Breast epithelium (tissue), 3 donors: Measurements from ENCODE around the gene COMP.

Experiments
- POLR2A ChIP-seq: fragments of 450-650 bp; IDR thresholded peaks from one replicate; pipeline ENCODE4 v1.6.1; 2016; ENCODE audit warnings: antibody characterized with exemption, mild to moderate bottlenecking, moderate library complexity
- POLR2AphosphoS5 ChIP-seq, 3 donors: sonication (generic); formaldehyde crosslinking; IDR thresholded peaks; one replicate each; pipeline ENCODE4 v1.6.1; 2017; ENCODE audit warnings: antibody characterized with exemption in 3 of 3
- TF ChIP-seq, protein P1 (sequence below), 3 donors: fragments of 450-650 bp; IDR thresholded peaks; one replicate each; pipeline ENCODE4 v1.5.1; 2016 to 2017; ENCODE audit warnings: antibody characterized with exemption in 3 of 3, mild to moderate bottlenecking in 3 of 3, moderate library complexity in 3 of 3

DNA sequence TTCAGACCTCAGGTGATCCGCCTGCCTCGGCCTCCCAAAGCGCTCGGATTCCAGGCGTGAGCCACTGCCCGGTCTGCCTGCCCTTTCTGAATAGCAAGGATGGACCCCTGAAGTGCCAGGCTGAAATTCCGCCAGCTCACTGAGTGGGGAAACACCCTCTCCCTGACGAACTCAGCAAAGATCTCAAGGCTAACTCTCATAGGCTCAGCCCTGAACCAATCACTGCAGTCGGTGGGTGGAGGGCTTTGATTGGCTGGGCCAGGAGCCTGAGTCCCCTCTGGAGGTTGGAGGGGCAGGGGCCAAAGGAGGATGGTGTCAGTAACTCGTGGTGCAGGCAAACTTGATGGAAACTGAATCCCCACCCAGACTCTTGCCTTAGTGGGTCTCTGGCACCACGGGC, 11.2 kb upstream of the COMP start:
- no peak for TF ChIP-seq POLR2A
- TF ChIP-seq, protein P1, sequence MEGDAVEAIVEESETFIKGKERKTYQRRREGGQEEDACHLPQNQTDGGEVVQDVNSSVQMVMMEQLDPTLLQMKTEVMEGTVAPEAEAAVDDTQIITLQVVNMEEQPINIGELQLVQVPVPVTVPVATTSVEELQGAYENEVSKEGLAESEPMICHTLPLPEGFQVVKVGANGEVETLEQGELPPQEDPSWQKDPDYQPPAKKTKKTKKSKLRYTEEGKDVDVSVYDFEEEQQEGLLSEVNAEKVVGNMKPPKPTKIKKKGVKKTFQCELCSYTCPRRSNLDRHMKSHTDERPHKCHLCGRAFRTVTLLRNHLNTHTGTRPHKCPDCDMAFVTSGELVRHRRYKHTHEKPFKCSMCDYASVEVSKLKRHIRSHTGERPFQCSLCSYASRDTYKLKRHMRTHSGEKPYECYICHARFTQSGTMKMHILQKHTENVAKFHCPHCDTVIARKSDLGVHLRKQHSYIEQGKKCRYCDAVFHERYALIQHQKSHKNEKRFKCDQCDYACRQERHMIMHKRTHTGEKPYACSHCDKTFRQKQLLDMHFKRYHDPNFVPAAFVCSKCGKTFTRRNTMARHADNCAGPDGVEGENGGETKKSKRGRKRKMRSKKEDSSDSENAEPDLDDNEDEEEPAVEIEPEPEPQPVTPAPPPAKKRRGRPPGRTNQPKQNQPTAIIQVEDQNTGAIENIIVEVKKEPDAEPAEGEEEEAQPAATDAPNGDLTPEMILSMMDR (IDR thresholded peaks at IDR 0.05): no peak
- TF ChIP-seq POLR2AphosphoS5 (IDR thresholded peaks at IDR 0.05): no peak
